Measurements from ENCODE around the gene CAMK2D.

GRCh38 chr4:113457121-113457520 is 304.4 kb downstream of the CAMK2D start:
- TF ChIP-seq, protein P1, sequence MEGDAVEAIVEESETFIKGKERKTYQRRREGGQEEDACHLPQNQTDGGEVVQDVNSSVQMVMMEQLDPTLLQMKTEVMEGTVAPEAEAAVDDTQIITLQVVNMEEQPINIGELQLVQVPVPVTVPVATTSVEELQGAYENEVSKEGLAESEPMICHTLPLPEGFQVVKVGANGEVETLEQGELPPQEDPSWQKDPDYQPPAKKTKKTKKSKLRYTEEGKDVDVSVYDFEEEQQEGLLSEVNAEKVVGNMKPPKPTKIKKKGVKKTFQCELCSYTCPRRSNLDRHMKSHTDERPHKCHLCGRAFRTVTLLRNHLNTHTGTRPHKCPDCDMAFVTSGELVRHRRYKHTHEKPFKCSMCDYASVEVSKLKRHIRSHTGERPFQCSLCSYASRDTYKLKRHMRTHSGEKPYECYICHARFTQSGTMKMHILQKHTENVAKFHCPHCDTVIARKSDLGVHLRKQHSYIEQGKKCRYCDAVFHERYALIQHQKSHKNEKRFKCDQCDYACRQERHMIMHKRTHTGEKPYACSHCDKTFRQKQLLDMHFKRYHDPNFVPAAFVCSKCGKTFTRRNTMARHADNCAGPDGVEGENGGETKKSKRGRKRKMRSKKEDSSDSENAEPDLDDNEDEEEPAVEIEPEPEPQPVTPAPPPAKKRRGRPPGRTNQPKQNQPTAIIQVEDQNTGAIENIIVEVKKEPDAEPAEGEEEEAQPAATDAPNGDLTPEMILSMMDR (conservative IDR thresholded peaks at IDR 0.05; ENCODE audit: low read depth in 2 of 2) = no peak
- no peak for TF ChIP-seq CREB1 (CRISPR knock-in tag; IDR thresholded peaks at IDR 0.05; ENCODE audit: low read depth)
- no peak for TF ChIP-seq JUNB (IDR thresholded peaks at IDR 0.05; ENCODE audit: unreplicated experiment)
- TF ChIP-seq POLR2AphosphoS5 (IDR thresholded peaks at IDR 0.05; ENCODE audit: low read depth) = no peak
- TF ChIP-seq EZH2 (IDR thresholded peaks at IDR 0.05; ENCODE audit: low read depth, unreplicated experiment) = no peak
- TF ChIP-seq, protein P2, sequence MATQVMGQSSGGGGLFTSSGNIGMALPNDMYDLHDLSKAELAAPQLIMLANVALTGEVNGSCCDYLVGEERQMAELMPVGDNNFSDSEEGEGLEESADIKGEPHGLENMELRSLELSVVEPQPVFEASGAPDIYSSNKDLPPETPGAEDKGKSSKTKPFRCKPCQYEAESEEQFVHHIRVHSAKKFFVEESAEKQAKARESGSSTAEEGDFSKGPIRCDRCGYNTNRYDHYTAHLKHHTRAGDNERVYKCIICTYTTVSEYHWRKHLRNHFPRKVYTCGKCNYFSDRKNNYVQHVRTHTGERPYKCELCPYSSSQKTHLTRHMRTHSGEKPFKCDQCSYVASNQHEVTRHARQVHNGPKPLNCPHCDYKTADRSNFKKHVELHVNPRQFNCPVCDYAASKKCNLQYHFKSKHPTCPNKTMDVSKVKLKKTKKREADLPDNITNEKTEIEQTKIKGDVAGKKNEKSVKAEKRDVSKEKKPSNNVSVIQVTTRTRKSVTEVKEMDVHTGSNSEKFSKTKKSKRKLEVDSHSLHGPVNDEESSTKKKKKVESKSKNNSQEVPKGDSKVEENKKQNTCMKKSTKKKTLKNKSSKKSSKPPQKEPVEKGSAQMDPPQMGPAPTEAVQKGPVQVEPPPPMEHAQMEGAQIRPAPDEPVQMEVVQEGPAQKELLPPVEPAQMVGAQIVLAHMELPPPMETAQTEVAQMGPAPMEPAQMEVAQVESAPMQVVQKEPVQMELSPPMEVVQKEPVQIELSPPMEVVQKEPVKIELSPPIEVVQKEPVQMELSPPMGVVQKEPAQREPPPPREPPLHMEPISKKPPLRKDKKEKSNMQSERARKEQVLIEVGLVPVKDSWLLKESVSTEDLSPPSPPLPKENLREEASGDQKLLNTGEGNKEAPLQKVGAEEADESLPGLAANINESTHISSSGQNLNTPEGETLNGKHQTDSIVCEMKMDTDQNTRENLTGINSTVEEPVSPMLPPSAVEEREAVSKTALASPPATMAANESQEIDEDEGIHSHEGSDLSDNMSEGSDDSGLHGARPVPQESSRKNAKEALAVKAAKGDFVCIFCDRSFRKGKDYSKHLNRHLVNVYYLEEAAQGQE (IDR thresholded peaks at IDR 0.05; ENCODE audit: unreplicated experiment) = no peak
- TF ChIP-seq, protein P3, sequence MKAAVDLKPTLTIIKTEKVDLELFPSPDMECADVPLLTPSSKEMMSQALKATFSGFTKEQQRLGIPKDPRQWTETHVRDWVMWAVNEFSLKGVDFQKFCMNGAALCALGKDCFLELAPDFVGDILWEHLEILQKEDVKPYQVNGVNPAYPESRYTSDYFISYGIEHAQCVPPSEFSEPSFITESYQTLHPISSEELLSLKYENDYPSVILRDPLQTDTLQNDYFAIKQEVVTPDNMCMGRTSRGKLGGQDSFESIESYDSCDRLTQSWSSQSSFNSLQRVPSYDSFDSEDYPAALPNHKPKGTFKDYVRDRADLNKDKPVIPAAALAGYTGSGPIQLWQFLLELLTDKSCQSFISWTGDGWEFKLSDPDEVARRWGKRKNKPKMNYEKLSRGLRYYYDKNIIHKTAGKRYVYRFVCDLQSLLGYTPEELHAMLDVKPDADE (IDR thresholded peaks at IDR 0.05) = no peak
- TF ChIP-seq ZNF331 (CRISPR knock-in tag; IDR thresholded peaks at IDR 0.05; ENCODE audit: low read depth) = no peak
